HG03097 (cell line): ENCODE data around the gene DHX9.

ENCODE experiments used
- ATAC-seq: cut with Tn5 transposase; IDR thresholded peaks from one replicate; pipeline ENCODE4 v1.9.1; 2021; ENCODE audit not compliant: unreplicated experiment, low FRiP score

DHX9 gene

DNA sequence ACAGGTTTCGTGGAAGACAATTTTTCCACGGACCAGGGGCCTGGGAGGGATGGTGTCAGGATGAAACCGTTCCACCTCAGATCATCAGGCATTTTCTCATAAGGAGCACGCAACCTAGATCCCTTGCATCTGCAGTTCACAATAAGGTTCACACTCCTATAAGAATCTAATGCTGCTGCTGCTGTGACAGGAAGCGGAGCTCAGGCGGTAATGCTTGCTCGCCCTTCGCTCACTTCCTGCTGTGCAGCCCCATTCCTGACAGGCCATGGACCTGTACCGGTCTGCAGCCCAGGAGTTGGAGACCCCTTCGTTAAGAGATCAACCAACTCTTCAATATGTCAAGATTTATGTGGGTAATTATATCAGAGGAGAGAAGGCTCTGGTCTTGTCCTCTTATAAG lies 3.3 kb upstream of the DHX9 start:
- no peak for ATAC-seq

DNA sequence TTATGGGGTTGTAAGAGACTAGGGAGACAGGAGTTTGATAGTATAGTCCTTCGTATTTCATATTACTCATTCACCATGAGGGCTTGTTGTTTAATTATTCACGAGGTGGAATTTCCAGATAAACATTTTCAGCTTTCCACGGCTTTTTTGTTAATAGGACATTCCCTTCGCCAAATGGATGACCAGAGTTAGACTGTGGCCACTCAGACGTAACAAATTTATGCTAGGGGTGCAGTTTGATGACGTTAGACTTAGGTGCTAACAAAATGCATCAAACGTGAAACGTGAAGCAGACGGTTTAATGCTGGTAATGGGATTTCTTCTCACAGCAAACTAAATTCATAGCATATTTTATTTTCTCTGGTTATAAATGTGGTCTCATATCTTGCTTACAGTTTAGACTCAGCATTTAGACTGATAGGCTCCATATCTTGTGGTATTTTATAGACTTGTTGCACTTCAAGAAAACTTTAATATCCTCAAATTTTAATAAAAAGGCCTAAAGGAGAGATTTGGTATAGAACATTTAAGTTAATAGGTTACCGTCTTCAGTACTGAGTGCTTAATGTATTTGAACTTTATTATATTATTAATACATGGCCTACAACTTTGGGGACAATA lies 2.3 kb downstream of the DHX9 start:
- ATAC-seq, result no peak

DNA sequence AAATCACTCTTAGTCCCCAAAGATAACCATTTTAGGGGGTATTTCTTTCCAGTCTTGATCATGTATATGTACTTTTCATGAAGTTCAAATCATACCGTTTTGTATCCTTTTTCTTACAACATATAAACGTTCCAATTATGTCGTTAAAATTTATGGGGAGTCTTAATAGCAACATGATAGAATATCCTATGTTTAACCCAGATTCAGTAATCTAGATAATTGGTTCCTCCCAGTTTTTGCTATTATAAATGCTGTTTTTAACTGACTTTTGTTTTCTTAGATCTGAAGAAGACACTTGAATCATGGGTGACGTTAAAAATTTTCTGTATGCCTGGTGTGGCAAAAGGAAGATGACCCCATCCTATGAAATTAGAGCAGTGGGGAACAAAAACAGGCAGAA lies 3.1 kb downstream of the DHX9 start:
- no peak for ATAC-seq

DNA sequence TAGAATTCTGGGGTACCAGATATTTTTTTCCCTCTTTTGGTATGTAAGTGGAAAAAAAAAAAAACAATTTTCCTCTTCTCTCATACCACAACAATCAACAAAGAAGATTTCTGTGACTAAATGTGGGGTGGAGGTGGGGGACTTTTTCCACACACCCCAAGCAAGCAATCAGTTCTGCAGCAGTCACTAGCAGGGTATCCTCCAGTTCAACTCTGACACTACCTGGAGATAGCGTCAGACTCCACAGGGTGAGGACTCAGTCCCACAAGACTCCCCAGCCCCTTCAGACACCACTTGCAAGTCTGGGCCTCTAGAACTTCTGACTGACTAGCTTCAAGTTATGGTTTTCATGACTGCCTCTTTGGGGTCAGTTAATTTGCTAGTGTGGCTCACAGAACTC lies 6.2 kb downstream of the DHX9 start:
- no peak for ATAC-seq

DNA sequence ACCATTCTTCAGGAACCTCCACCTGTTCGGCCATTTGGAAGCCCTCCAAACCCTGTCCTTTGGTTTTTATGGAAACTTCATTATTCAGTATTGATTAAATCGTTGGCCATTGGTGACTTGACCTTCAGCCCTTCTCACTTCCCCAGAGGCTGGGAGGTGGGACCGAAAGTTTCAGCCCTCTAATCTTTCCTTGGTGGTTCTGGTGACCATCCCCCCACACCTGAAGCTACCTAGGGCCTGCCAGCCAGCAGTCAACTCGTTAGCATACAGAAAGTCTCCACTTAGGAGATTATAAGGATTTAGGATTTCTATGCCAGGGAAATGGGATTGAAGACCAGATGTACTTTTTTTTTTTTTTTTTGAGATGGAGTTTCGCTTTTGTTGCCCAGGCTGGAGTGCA lies 6.7 kb downstream of the DHX9 start:
- ATAC-seq, result no peak

DNA sequence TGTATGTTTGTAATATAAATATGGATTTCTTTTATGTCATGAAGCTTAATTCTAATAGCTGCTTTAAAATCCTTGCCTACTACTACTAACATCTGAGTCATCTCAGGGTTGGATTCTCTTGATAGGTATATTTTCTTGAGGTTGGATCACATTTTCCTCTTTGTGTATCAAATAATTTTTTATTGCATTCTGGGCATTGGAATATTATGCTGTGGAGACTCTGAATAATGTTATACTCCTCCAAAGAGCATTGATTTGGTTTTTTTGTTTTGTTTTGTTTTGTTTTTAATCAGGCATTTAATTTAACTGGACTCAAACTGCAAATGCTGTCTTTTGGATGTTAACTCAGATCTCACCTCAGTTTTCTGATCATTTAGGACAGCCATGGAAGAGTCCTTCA lies 8.0 kb downstream of the DHX9 start:
- no peak for ATAC-seq

DNA sequence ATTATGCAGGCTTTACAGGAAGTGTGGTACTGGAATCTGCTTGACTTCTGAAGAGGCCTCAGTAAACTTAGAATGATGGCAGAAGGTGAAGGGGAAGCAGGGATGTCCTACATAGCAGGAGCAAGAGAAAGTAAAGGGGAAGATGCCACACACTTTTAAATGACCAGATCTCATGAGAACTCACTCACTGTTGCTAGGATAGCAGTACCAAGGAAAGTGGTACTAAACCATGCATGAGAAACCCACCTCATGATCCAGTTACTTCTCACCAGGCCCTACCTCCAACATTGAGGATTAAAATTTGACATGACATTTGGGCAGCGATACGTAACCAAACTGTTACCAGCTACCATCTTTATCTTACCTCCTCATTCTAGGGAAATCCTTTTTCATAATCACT lies 9.6 kb downstream of the DHX9 start:
- no peak for ATAC-seq

DNA sequence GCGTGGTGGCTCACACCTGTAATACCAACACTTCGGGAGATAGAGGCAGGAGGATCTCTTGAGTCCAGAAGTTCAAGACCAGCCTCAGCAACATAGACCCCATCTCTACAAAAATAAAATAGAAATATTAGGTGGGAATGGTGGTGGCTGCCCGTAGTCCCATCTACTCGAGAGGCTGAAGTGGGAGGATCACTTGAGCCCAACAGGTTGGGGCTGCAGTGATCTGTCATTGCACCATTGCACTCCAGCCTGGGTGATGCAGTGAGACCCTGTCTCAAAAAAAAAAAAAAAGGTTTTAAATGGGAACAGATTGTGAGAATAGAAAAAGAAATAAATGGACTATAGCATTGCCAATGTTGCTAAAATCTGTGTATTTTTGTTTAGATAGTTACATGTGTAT lies 11.2 kb downstream of the DHX9 start:
- ATAC-seq, result no peak

DNA sequence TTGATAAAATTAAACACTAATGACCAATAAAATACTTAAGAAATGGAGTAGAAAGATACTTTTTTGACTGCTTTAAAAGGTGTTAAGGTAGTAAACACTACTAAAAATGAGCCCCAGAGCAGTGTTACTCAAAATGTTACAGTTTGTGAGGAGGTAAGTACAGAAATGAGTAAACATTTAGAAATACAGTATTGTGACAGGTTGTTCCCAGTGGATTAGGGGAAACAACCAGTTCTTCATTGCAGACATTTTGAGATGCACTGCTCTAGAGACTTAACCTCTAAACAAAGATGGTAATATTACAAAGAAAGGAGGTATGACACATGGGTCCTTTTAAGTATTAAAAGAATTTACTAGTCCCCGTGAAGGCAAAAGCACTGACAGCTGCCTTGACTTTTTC lies 12.7 kb downstream of the DHX9 start:
- no peak for ATAC-seq

DNA sequence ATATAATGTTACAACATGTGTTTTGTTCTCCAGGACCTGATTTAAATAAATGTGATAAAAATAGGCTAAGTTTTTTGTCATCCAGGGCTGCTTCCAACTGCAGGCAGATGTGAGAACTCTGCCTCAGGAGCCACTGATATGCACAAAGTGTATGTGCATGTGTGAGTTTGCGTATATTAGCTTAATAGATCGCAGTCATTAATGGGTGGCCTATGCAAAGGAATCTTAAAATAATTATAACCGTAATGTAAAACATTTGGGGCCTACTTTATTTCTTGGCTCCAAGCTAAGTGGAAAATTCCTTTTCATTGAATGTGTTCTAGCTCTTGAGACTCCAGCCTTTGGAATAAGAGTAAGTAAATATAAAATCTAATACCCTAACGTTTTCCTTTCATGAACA lies 16.8 kb downstream of the DHX9 start:
- no peak for ATAC-seq

DNA sequence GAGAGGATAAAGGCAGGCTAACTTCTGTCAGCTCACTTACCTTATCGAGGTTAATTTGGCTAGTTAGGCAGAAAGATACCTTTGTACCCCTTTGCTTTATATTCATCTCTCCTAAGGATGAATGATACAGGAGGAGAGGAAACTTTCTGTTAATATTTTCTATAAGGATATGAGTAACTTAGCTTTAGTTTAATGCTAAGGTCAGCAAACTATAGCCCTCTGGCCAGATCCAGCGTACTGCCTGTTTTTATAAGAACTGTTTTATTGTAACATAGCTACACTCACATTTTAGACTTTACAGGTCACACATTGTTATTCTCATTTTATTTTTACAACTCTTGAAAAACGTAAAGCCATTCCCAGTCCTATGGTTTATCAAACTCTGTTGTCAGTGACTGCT lies 18.1 kb downstream of the DHX9 start:
- ATAC-seq, result no peak

DNA sequence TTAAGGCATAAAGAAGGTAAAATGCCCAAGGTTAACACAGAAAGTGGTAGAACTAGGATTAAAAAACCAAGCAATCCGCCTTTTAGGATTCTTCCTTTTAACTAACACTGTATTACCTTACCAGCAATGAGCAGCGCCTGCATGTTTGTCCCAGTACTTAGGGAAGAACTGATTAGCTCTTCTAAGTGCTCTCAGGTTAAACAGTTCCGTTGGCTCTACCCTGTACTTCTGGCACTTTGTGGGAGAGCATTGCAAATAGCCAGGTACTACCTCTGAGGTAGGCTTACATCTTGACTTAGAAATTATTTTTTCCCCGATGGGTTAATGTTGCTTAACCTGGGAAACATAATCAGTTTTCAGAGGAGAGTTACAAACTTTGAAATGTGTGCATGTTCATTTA lies 21.5 kb downstream of the DHX9 start:
- no peak for ATAC-seq

DNA sequence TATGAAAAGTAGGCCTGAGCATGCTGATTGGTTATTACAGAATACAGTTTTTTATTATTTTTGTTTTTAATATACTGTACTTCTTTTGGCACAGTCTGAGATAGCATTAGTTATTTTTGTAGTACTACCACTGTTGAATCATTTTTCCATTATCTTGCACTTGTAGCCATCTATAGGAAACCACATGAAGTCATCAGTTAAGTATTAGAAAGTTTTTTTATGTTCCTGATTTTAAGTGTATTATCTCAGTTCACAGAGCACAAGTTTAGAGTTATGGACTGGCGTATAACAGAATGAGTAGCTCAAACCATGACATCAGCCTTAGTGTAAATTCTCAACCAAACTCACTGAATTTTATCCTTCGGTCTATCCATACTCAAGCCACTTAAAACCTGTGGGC lies 22.8 kb downstream of the DHX9 start:
- ATAC-seq, result no peak

DNA sequence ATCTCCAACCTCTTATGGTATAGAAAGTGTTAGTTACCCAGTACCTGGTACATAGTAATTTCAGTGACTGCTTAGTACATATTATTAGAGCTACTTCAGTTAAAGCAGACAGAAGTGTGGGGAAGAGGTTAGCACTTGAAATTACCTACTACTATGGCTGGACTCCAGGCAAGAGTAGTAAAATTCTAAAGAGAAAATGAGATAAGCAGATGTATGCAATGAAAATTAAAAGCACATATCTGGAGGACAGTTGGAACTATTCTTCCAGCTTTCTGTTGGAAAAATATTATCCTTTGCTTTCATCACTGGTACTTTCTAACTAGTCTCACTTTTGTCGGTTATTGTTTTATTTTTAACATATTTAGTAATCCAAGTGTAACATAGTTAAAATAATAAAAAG lies 23.7 kb downstream of the DHX9 start:
- no peak for ATAC-seq

DNA sequence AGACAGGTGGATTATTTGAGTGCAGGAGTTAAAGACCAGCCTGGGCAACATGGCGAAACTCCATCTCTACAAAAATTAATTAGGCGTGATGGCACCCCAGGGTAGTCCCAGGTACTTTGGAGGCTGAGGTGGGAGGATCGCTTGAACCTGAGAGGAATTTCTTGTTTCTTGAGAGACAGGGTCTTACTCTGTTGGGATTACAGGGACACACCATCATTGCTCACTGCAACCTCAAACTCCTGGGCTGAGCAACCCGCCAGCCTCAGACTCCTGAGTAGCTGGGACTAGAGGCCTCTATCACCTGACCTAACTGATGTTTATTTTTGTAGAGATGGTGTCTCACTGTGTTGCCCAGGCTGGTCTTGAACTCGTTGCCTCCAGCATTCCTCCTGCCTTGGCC lies 24.8 kb downstream of the DHX9 start:
- ATAC-seq, result no peak

DNA sequence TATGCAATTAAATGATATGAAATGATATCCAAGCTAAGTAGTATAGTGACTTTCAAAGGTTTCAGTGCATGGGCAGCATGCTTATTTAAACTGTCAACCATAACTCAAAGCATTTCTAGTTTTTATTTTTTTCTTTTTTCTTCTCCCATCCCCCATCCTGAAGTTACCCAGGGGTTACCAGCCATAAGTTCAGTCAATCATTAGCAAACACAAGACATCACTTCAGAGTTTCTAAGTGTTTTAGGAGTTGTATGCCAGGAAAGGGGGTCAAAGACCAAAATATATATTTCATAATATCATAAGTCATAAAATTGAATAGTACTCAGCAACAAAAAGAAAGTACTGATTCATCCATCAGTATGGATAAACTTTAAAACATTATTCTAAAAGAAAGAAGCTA lies 28.7 kb downstream of the DHX9 start:
- no peak for ATAC-seq

DNA sequence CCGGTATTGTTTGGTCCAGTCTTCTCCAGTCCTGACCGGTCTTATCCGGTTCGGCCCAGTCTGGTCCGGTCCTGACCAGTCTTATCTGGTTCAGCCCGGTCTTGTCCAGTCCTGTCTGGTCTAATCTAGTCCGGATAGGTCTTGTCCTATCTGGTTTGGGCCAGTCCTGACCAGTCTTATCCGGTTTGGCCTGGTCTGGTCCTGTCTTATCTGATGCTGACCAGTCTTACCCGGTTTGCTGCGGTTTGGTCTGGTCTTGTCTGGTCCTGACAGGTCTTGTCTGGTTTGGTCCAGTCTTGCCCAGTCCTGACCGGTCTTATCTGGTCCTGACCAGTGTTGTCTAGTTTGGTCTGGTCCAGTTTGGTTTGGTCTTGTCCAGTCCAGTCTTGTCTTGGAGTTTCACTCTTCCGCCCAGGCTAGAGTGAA lies 30.1 kb downstream of the DHX9 start:
- ATAC-seq, result no peak

DNA sequence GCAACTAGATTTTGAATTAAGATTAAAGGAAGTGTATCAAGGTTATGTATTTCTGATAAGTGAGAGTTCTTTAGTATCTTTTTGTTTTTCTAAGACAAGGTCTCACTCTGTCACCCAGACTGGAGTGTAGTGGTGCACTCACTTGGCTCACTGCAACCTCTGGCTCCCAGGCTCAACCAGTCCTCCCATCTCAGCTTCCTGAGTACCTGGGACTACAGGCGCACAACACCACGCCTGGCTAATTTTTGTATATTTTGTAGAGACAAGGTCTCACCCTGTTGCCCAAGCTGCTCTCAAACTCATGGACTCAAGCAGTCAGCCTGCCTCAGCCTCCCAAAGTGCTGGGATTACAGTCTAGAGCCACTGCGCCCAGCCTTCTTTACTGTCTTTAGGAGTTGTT lies 33.7 kb downstream of the DHX9 start:
- ATAC-seq, result no peak

DNA sequence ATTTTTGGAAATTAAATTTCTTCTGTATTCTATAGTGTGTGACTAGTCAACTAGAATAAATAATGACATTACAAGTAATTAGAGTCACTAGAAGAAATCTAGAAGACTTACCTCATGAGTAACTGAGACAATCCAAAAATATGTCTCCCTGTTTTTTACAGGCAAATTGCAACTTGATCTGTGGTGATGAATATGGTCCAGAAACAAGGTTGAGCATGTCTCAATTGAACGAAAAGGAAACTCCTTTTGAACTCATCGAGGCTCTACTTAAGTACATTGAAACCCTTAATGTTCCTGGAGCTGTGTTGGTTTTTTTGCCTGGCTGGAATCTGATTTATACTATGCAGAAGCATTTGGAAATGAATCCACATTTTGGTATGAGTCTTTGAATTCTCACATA lies 36.7 kb downstream of the DHX9 start:
- ATAC-seq, result no peak

DNA sequence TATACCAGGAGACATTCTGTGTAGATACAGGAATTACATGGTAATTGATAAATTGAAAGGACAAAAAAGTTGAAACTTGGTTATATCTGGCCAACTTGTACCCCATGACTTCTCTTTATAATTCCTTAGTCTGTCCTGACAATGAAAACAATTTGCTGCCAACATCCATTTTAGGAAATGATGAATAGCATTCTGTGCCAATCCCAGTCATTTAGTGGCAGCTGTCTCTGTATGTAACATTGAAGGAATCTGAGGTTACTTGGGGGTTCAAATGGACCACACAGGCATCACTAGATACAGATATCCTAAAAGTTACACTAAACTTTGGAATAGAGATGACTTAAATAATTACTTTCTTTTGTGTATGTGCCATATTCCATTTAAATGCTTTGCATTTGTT lies 38.2 kb downstream of the DHX9 start:
- no peak for ATAC-seq

DNA sequence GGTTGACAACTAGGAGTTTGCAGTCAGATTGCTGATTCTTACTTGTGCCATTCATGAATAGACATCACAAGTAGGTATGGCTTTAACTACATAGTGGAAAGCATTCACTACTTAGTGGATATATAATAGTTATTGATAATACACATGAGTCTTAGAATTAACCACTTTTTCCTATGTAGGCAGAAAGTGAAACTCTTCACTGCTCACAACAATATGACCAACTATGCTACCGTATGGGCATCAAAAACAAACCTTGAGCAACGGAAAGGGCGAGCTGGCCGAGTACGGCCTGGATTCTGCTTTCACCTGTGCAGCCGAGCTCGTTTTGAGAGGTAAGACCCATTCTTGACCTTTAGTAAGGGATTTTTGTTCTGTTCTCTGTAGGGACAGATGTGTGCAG lies 38.7 kb downstream of the DHX9 start:
- no peak for ATAC-seq

DNA sequence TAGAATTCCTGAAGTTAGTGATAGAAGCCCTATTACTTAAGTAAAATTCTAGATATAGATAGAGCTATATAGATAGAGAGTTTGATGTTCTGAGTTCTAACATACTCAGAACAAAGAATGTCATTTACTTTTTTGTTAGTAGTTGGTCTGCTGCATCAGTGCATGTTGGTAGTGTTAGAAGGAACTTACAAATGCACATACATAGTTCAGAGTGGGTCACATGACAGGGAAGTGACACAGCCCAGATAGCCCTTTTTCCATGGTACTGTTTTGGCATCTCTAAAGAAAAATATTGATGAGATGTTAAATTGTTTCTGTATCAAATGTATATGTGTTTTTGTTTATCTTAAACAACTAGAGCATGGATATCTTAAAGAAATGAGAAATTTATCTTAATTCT lies 45.7 kb downstream of the DHX9 start:
- ATAC-seq, result no peak

DNA sequence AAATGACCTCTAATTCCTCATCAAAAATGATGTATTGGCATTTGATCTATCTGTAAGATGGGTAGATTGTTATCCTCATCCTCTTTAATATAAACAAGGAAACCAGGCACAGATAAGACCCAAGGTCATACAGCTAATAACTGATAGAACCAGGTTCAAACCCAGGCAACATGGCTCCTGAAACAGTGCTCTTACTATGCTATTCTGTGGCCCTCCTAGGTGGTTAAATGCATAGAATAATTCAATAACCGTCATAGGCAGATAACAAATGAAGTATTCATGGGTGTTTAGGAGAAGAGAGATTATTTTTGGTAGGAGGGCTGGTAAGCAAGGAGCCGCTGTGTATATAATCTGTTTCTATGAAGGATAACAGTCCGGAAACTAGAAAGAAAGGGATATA lies 46.4 kb downstream of the DHX9 start:
- ATAC-seq, result no peak
